CD4-positive, alpha-beta T cell treated with Interleukin-6 for 4 hours (primary cell): ENCODE measurements around the gene ST3GAL6.

Source experiments
- DNase-seq: peaks from one replicate; pipeline ENCODE4 v3.0.0-alpha.2; 2020; ENCODE audit warnings: mixed read lengths

ST3GAL6 gene

GRCh38 chr3:98740324-98740723, 22.8 kb upstream of the ST3GAL6 start:
- no peak for DNase-seq

DNA sequence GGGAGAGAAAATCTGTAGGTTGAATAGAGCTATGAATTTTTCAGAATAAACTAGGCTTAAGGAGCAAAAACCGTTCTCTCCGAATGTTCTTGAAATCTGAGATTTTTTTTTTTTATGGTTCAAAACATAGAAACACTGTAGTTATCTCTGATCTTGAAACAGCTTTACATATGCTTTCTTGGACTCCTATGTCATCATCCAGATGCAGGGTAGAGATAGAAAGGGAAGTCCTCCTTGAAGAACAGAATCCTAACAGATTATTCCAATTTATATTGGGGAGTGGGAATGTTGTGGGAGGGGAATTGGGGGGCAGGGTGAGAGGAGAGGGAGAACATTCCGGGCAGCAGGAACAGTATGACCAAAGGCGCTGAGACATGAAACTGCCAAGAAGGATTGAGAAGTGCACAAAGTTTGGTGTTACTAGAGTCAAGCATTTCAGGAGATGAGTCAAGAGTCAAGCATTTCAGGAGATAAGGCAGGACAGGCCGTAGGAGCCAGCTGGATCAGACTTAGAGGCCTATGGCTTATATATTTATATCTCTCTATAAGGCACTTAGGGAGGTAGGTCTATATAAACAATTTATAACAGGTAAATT, 21.9 kb upstream of the ST3GAL6 start:
- no peak for DNase-seq

DNA sequence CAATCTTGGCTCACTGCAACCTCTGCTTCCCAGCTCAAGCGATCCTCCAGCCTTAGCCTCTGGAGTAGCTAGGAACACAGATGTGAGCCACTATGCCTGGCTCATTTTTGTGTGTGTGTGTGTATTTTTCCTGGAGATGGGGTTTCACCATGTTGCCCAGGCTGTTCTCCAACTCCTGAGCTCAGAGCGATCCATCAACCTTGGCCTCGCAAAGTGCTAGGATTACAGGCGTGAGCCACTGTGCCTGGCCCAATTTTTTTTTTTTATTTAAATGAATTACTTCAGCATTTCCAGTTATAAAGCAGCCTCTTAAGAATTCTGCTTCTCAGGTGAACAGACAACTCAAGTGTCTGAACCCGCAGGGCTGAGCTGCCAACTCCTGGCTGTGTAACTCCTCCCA, 20.1 kb upstream of the ST3GAL6 start:
- DNase-seq: no peak

- no peak for DNase-seq
These were observed 18.9 kb upstream of the ST3GAL6 start for GRCh38 chr3:98744283-98744682.

DNA sequence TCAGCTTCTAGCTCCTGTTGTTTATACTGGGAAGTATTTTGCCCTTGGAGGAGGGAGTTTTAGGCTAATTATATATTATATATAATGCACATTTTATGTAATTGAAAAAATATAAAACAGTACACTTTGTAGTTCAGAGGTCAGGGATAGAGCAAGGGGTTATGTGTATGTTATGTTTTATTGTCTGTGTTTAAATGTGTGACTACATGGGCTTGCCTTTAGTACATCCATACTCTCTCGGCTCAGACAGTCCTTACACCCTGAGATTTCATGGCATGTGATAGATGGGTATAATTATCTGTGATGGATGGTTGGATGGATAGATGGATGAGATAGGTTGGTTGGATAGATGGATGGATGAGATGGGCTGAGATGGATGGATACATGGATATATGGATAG, 17.4 kb upstream of the ST3GAL6 start:
- DNase-seq: no peak

DNA sequence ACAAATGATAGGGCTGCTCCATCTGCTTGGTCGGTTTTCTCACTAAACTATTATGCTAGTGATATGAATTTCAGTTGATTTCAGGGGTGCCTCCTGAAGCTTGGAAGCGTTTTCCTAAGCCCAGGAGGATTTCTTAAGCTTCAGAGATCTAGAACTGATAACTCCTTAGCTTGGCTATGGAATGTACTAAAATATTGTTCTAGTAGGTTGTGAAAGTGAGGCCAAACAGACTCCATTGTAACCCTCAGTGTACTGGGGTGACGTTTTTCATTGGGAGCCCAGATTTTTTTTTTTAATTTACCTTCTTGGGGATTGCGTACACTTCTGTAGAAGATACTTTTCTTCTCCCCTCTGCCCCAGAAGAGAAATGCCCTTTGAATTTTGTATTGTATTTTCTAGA, 17.0 kb upstream of the ST3GAL6 start:
- DNase-seq: no peak

DNA sequence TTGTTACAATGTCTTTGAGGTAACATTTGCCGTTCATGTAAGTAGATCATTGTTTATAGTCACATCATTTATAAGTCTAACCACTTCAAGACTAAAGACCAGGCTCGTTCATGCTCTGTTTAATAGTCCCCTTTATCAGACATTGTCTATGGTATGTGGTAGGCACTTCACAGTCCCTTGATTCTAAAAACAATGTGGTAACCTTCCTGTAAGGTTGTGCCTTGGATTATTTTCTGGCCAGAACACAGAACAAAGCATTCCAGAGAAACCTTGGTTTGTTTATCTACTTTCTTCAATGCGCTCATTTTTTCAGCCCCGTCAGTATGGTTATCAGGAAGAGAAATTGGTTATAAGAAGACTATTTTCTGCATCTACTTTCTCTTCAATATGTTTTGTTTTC, 16.3 kb upstream of the ST3GAL6 start:
- no peak for DNase-seq

DNA sequence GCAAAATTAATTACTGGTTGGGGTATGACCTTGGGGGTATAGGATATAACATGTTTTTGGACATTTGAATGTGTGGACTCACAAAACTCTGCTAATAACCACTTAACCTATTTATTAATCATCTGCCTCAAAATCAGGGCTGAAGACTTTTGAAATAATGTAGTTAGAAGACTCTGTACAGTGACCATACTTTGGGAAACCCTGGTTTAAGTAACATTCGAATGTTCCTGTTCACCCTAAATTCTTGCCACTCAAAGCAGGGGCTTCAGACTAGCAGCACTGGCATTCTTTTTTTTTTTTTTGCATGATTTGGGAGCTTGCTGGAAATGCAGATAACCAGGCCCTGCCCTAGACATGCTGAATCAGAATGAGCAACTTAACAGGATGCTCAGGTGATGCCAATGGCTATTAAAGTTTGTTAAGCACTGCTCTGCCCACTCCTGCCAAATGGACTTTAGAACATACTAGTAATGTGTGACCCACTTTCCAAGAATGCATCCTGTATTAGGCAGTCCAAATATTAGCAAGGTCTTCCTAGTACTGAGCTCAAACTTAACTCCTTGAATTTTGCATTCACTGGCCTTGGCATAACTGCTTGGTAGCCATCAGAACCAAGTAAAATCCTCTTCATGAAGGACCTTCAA, 12.7 kb upstream of the ST3GAL6 start:
- no peak for DNase-seq

DNA sequence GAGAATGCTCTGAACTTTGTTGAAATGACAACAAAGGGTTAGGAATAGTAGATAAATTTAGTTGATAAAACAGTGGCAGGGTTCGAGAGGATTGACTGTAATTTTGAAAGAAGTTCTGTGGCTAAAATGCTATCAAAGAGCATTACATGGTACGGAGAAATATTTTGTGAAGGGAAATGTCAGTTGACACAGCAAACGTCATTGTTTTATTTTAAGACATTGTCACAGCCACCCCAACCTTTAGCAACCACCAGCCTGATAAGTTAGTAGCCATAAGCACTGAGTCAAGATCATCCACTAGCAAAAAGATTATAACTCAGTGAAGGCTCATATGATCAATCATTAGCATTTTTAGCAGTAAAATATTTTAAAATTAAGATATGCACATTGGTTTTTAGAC, 8.7 kb upstream of the ST3GAL6 start:
- DNase-seq: no peak

GRCh38 chr3:98755601-98756000, 7.5 kb upstream of the ST3GAL6 start:
- no peak for DNase-seq

- DNase-seq: no peak
These were observed 3.5 kb upstream of the ST3GAL6 start for GRCh38 chr3:98759629-98760028.

DNA sequence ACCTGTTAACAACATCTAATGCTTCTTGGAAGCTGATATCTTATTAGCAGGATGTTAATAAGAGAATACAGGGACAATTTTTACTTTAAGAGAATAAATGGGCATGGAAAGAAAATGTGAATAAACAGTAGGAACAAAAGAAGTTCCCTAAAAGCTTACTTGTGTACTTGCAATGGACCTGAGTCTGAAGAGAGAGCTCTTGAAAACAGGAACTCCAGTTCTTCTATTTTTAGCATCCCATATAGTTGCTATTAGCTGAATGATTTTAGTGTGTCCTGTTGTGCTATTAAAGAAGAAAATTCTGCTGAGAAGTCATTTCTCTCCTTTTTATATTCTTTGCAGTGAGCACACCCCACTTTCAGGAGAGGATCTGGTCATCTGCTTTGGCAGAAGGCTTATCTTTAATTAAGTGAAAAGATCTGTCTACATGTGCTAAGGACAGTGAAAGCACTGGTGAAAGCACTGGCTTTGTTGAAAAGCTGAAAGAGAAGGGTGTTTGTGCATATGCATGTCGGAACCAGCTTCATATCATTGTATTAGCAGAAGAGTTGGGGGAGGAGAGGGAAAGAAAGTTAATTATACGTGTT, 1.4 kb upstream of the ST3GAL6 start:
- no peak for DNase-seq

DNA sequence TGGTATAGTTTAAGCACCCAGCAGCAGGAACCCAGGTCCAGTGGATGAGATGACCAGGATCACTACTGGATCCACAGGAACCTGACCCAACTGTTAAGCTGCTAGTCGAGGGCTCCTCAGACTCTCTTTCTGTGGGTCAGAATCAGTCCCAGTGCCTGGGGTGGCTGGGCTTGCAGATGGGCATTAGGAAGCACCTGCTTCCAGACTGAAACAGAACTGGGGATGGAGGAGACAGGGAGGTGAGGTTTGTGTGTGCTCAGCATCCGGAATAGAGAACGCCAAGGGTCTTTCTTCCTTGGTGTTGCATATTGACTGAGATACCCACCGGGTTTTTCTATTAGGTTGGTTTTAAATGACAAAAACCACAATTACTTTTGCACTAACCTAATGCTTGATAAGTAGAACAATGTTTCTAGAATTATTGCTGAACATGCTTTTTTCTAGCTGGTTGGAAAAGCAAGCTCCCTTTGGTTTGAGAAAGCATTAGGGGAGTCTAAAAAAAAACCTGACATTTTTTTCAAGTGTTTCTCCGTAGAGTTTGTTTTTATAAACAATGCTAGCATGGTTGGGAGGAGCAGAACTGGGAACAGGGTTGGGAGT, 779 bp downstream of the ST3GAL6 start:
- DNase-seq: no peak

GRCh38 chr3:98764472-98764884, 1.3 kb downstream of the ST3GAL6 start:
- DNase-seq: no peak

- no peak for DNase-seq
These were observed 2.6 kb downstream of the ST3GAL6 start for GRCh38 chr3:98765721-98766120.

DNA sequence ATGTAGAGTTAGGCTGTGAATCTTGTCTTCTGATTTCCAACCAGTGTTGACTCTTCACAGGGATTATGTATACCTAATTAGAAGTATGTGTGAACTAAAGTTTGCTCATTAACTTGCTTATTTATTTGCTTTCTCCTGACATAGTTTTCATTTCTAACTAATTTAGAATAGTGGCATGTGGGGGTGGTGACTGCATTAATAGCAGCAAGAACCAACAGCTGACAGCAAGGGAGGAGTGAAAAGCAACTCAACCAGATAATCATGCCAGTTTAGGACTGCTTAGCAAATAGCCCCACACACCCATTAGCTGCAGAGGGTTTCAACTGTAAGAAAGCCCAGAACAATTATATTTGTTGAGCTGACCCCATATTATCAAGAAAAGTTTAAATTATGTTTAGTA, 3.8 kb downstream of the ST3GAL6 start:
- DNase-seq: no peak

- DNase-seq: no peak
These were observed 5.8 kb downstream of the ST3GAL6 start for GRCh38 chr3:98768961-98769360.

GRCh38 chr3:98769448-98769847, 6.3 kb downstream of the ST3GAL6 start:
- no peak for DNase-seq

GRCh38 chr3:98770261-98771039, 7.3 kb downstream of the ST3GAL6 start:
- no peak for DNase-seq

DNA sequence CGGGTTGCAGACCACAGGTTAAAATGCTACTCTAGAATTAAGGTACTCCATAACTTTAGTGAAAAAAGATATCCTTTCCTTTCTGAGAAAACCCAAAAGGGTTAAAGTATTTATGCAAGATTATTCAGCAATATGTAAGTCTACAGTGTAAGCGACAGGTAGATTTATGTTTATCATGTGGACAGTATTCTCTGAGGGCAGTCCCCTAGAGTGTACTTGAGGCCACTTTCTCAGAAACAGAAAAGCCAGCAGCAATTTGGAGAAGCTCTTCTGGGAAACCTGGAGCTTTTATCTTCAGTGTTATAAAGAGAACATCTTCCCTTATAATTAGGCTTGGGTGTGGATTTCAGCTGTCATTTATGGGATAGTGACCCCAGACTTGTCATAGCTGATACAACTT, 8.9 kb downstream of the ST3GAL6 start:
- DNase-seq: no peak

DNA sequence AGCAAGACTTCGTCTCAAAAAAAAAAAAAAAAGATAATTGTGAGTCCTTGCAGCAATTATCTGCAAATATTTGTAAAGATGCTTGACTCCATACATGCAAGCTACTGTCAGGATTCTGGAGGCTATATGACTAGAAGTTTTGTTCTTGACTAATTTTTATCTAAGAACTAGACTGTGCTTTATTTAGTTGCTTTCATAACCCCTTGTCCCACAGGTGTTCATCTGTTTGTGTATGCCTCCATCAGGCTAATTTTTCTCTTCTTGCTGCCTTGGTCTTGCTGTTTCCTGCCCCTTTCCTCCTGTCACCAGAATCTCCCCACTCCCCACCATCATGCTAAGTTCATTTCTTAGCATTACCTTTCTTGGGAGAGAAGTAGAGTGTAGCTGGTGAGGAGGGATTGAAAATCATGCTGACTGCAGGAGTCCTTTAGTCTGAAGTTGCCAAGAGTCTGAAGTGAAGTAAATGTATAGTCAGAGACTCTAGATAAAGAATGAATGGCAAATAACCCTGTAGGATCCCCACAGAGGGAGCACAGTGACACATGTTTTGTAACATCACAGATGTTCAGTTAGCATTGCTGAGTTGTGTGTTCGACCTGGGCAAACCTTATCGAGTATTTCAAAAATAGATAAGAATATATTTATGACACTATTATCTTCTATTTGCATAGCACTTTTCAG, 12.5 kb downstream of the ST3GAL6 start:
- DNase-seq: no peak

DNA sequence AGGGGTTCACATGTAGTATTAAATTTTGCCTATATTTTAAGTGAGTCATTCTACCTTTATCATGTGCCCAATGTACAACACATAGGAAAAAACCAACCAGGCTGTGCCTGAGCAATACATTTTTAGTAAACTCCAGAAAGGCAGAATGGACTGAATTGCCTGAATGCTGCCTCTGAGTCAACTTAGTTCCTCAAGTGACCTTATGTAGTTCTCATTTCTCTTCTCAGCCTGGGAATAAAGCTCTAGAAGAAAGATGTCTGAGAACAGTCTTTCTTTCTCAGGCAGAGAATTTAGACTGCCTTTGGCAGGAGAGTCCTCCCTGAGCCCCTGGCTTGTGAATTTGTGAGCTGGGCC, 13.0 kb downstream of the ST3GAL6 start:
- no peak for DNase-seq

GRCh38 chr3:98777286-98777685, 14.1 kb downstream of the ST3GAL6 start:
- no peak for DNase-seq
